ENCODE data around the gene SPEN.

The SPEN gene

GRCh38 chr1:15949453-15950245, 102.1 kb downstream of the SPEN start:
- DNase-seq: no peak

GRCh38 chr1:15950302-15950701, 102.8 kb downstream of the SPEN start:
- no peak for DNase-seq

- no peak for DNase-seq
Measured at GRCh38 chr1:15950763-15951295, 103.3 kb downstream of the SPEN start.

- no peak for DNase-seq
Measured at GRCh38 chr1:15951341-15952153, 104.0 kb downstream of the SPEN start.

- DNase-seq: no peak
Measured at GRCh38 chr1:15952317-15953258, 105.1 kb downstream of the SPEN start.

GRCh38 chr1:15953294-15953771, 105.8 kb downstream of the SPEN start:
- no peak for DNase-seq

- DNase-seq: no peak
Measured at GRCh38 chr1:15953791-15954241, 106.3 kb downstream of the SPEN start.

- no peak for DNase-seq
Measured at GRCh38 chr1:15954316-15954715, 106.8 kb downstream of the SPEN start.

GRCh38 chr1:15955552-15955951, 108.0 kb downstream of the SPEN start:
- DNase-seq: no peak

GRCh38 chr1:15956150-15956549, 108.6 kb downstream of the SPEN start:
- no peak for DNase-seq

- DNase-seq: no peak
Measured at GRCh38 chr1:15957221-15958095, 110.0 kb downstream of the SPEN start.

- DNase-seq: no peak
Measured at GRCh38 chr1:15958111-15958510, 110.6 kb downstream of the SPEN start.

GRCh38 chr1:15958793-15959192, 111.3 kb downstream of the SPEN start:
- no peak for DNase-seq

GRCh38 chr1:15959424-15959823, 111.9 kb downstream of the SPEN start:
- DNase-seq: no peak

GRCh38 chr1:15959827-15960446, 112.4 kb downstream of the SPEN start:
- DNase-seq: no peak

GRCh38 chr1:15960808-15961207, 113.3 kb downstream of the SPEN start:
- no peak for DNase-seq

- DNase-seq: no peak
Measured at GRCh38 chr1:15961492-15961891, 114.0 kb downstream of the SPEN start.

GRCh38 chr1:15962176-15962575, 114.7 kb downstream of the SPEN start:
- no peak for DNase-seq

GRCh38 chr1:15962671-15963362, 115.3 kb downstream of the SPEN start:
- DNase-seq: no peak

GRCh38 chr1:15963363-15963967, 116.0 kb downstream of the SPEN start:
- no peak for DNase-seq
